WTC11 (cell line): ENCODE data around the gene SURF2. TPM values are rescaled to one million over a fixed set of nuclear protein-coding genes. Genes with fewer than 3 reads are reported as not detected.

Experiments used
- ATAC-seq: fragments of 200-7000 bp; cut with Tn5 transposase; 2 replicates; pipeline ENCODE4 v1.10.0; 2021; ENCODE audit warnings: mild to moderate bottlenecking, moderate library complexity
- CTCF ChIA-PET: fragments of 300-600 bp; sonication (Branson Sonifier 250); formaldehyde crosslinking; loops from one replicate; lab custom pipeline; 2021; ENCODE audit warnings: antibody characterized with exemption; lab: Charles Lee
- POLR2A ChIA-PET: fragments of 350-600 bp; sonication (Branson Sonifier 250); formaldehyde crosslinking; loops from one replicate; lab custom pipeline; 2021; ENCODE audit warnings: antibody characterized with exemption; lab: Charles Lee
- DNase-seq: peaks from one replicate; pipeline ENCODE4 v3.0.0; 2021; ENCODE audit warnings: low spot score
- H3K27ac Mint-ChIP-seq: 2 replicates; pipeline ENCODE4 v1.8.0; 2021; ENCODE audit warnings: mixed read lengths
- H3K27me3 Mint-ChIP-seq: 2 replicates; pipeline ENCODE4 v1.8.0; 2021; ENCODE audit warnings: low read depth, mild to moderate bottlenecking, moderate library complexity, mixed read lengths
- H3K36me3 Mint-ChIP-seq: 2 replicates; pipeline ENCODE4 v1.8.0; 2021; ENCODE audit warnings: mixed read lengths
- H3K4me1 Mint-ChIP-seq: 2 replicates; pipeline ENCODE4 v1.8.0; 2022; ENCODE audit warnings: mixed read lengths
- H3K4me3 Mint-ChIP-seq: 2 replicates; pipeline ENCODE4 v1.8.0; 2021; ENCODE audit warnings: mild to moderate bottlenecking, moderate library complexity, mixed read lengths
- H3K9me3 Mint-ChIP-seq: 2 replicates; pipeline ENCODE4 v1.8.0; 2021; ENCODE audit warnings: mixed read lengths
- GTF2I ChIP-seq: fragments of 250-450 bp; sonication (Bioruptor Pico); conservative IDR thresholded peaks from 2 replicates; pipeline ENCODE4 v1.4.0; 2021; ENCODE audit warnings: mild to moderate bottlenecking
- JAZF1 ChIP-seq: fragments of 250-450 bp; sonication (Bioruptor Pico); IDR thresholded peaks from 2 replicates; pipeline ENCODE4 v1.9.0; 2021; ENCODE audit warnings: moderate library complexity, mild to moderate bottlenecking, inconsistent platforms
- MXD4 ChIP-seq: fragments of 250-450 bp; sonication (Bioruptor Pico); IDR thresholded peaks from 2 replicates; pipeline ENCODE4 v1.8.0; 2021; ENCODE audit warnings: mild to moderate bottlenecking, moderate library complexity, borderline replicate concordance
- NFATC4 ChIP-seq: fragments of 250-450 bp; sonication (Bioruptor Pico); IDR thresholded peaks from 2 replicates; pipeline ENCODE4 v1.9.0; 2021; ENCODE audit warnings: mild to moderate bottlenecking
- NFE2L1 ChIP-seq: sonication (generic); formaldehyde crosslinking; IDR thresholded peaks from 2 replicates; pipeline ENCODE4 v1.8.1; 2023; ENCODE audit warnings: missing genetic modification reagents
- NFYB ChIP-seq: sonication (generic); formaldehyde crosslinking; conservative IDR thresholded peaks from 2 replicates; pipeline ENCODE4 v1.8.0; 2022; ENCODE audit warnings: low read depth, missing genetic modification reagents
- NR2C2 ChIP-seq: sonication (generic); formaldehyde crosslinking; IDR thresholded peaks from 2 replicates; pipeline ENCODE4 v1.8.0; 2022; ENCODE audit warnings: mild to moderate bottlenecking, missing genetic modification reagents
- NR3C1 ChIP-seq: sonication (generic); formaldehyde crosslinking; conservative IDR thresholded peaks from 2 replicates; pipeline ENCODE4 v1.8.1; 2023; ENCODE audit warnings: low read depth, mild to moderate bottlenecking, missing genetic modification reagents
- SMAD3 ChIP-seq: sonication (generic); formaldehyde crosslinking; IDR thresholded peaks from 2 replicates; pipeline ENCODE4 v1.8.0; 2022; ENCODE audit warnings: missing genetic modification reagents, mild to moderate bottlenecking, borderline replicate concordance
- TCF7 ChIP-seq: sonication (generic); formaldehyde crosslinking; IDR thresholded peaks from 2 replicates; pipeline ENCODE4 v1.8.0; 2022; ENCODE audit warnings: mild to moderate bottlenecking, low read depth, missing genetic modification reagents, moderate library complexity
- USF1 ChIP-seq: sonication (generic); formaldehyde crosslinking; IDR thresholded peaks from 2 replicates; pipeline ENCODE4 v1.8.0; 2022; ENCODE audit warnings: mild to moderate bottlenecking, missing genetic modification reagents
- USF2 ChIP-seq: sonication (generic); formaldehyde crosslinking; IDR thresholded peaks from 2 replicates; pipeline ENCODE4 v1.8.1; 2023; ENCODE audit warnings: mild to moderate bottlenecking, missing genetic modification reagents, moderate library complexity
- ZNF232 ChIP-seq: sonication (generic); formaldehyde crosslinking; IDR thresholded peaks from 2 replicates; pipeline ENCODE4 v1.8.0; 2022; ENCODE audit warnings: mild to moderate bottlenecking, missing genetic modification reagents
- ZNF317 ChIP-seq: sonication (generic); formaldehyde crosslinking; IDR thresholded peaks from 2 replicates; pipeline ENCODE4 v1.8.1; 2023; ENCODE audit warnings: low read depth, mild to moderate bottlenecking, moderate library complexity, missing genetic modification reagents, borderline replicate concordance
- total RNA-seq: library from RNA; stranded (reverse); gene quantifications from 3 replicates; pipeline ENCODE4 v1.2.3, GENCODE V29; 2021
- TF ChIP-seq, protein P1 (sequence below): sonication (generic); formaldehyde crosslinking; IDR thresholded peaks from 2 replicates; pipeline ENCODE4 v1.8.0; 2023; ENCODE audit warnings: missing genetic modification reagents, mild to moderate bottlenecking, borderline replicate concordance

SURF2 gene
- total RNA-seq, 1 experiment from 2014 or later = 33.3 TPM

- TF ChIP-seq, protein P1, sequence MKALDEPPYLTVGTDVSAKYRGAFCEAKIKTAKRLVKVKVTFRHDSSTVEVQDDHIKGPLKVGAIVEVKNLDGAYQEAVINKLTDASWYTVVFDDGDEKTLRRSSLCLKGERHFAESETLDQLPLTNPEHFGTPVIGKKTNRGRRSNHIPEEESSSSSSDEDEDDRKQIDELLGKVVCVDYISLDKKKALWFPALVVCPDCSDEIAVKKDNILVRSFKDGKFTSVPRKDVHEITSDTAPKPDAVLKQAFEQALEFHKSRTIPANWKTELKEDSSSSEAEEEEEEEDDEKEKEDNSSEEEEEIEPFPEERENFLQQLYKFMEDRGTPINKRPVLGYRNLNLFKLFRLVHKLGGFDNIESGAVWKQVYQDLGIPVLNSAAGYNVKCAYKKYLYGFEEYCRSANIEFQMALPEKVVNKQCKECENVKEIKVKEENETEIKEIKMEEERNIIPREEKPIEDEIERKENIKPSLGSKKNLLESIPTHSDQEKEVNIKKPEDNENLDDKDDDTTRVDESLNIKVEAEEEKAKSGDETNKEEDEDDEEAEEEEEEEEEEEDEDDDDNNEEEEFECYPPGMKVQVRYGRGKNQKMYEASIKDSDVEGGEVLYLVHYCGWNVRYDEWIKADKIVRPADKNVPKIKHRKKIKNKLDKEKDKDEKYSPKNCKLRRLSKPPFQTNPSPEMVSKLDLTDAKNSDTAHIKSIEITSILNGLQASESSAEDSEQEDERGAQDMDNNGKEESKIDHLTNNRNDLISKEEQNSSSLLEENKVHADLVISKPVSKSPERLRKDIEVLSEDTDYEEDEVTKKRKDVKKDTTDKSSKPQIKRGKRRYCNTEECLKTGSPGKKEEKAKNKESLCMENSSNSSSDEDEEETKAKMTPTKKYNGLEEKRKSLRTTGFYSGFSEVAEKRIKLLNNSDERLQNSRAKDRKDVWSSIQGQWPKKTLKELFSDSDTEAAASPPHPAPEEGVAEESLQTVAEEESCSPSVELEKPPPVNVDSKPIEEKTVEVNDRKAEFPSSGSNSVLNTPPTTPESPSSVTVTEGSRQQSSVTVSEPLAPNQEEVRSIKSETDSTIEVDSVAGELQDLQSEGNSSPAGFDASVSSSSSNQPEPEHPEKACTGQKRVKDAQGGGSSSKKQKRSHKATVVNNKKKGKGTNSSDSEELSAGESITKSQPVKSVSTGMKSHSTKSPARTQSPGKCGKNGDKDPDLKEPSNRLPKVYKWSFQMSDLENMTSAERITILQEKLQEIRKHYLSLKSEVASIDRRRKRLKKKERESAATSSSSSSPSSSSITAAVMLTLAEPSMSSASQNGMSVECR (CRISPR knock-in tag) = no peak
- TF ChIP-seq TCF7 (CRISPR knock-in tag) = no peak
- no peak for TF ChIP-seq NFE2L1 (CRISPR knock-in tag)
- TF ChIP-seq GTF2I (CRISPR knock-in tag) = no peak
- no peak for TF ChIP-seq NFATC4
- no peak for TF ChIP-seq USF2
- TF ChIP-seq ZNF317 (CRISPR knock-in tag) = no peak
- TF ChIP-seq SMAD3 (CRISPR knock-in tag) = no peak
- TF ChIP-seq NFYB (CRISPR knock-in tag) = no peak
- no peak for TF ChIP-seq NR2C2
- no peak for TF ChIP-seq USF1 (CRISPR knock-in tag)
- TF ChIP-seq, all 79 proteins: peak for 0
Measured at GRCh38 chr9:133370685-133371084, 14.3 kb downstream of the SURF2 start (continued).

DNA sequence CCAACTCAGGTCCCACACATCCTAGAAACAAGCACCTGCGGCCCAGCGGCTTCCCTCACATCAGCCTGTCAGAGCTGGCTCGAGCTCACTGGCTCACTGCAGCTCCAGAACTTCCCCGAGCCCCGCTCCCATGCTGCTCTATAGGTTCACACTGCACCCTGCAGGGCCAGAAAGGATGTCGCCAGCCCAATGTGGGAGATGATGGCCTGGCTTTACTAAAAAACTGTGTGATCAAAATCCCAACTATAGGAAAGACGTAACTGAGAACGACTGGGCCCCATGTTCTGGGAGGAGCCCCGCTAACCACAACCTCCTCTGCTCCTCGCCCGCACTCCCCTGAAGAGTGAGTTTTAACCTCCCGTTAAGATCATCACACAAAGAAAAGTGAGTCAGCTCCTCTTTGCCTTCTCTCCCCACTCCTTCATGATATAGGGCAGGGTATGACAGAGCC, 14.9 kb downstream of the SURF2 start:
- POLR2A ChIA-PET = no interaction called here
- H3K27me3 Mint-ChIP-seq = no peaks in the 10 kb centered on the region

DNA sequence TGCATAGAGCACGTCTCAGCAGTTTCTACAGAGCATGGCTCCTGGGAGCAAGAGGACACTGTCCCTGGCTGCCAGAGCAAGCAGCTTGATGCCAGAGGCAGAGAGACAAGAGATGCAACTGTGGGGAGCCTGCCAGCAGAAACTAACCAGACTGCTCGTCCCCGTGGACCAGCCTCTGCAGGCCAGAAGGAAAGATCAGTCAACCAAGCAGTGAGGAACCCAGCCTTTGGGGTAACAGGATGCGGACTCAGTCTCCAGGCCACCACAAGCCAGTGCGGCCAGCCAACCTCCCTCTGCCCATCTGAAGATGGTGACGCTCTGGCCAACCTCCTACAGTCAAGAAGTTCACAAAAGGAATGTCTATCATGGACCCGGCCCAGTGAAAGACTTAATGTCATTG, 15.8 kb downstream of the SURF2 start:
- peaks cover 36% of the 10 kb centered on the region for H3K36me3 Mint-ChIP-seq
- TF ChIP-seq JAZF1 (CRISPR knock-in tag) (no peak), ZNF232 (CRISPR knock-in tag) (peak; percentile 39; the same call in 1 of the 2 replicates), NR3C1 (CRISPR knock-in tag) (no peak)
- no peak for DNase-seq

More for the DNA sequence above, 14.9 kb downstream of the SURF2 start:
- DNase-seq = no peak
- TF ChIP-seq MXD4 (CRISPR knock-in tag) = no peak
- Mint-ChIP-seq H3K27ac (peak overlapping the region; percentile 68), H3K9me3 (no peaks in the 10 kb centered on the region), H3K4me1 (peaks cover 13% of the 10 kb centered on the region), H3K4me3 (no peak overlapping the region), H3K36me3 (peaks cover 37% of the 10 kb centered on the region)
- CTCF ChIA-PET = interaction anchor here (0.8 to 1.6 kb wide), 3 partner anchors 25 to 344 kb away, joined by 3 to 5 read pairs (median 3); no protein-coding TSS in a partner anchor
- ATAC-seq = no peak

More for the DNA sequence above, 15.8 kb downstream of the SURF2 start:
- POLR2A ChIA-PET = no interaction called here
- CTCF ChIA-PET = interaction anchor here (1.1 to 1.6 kb wide), 2 partner anchors 30 to 344 kb away, joined by 3 to 5 read pairs; no protein-coding TSS in a partner anchor
- H3K27ac Mint-ChIP-seq = peak overlapping the region; percentile 54; the same call in 1 of the 2 replicates
- ATAC-seq = no peak
- H3K4me3 Mint-ChIP-seq = no peak overlapping the region
- peaks cover 13% of the 10 kb centered on the region for H3K4me1 Mint-ChIP-seq
- peaks cover 6% of the 10 kb centered on the region for H3K27me3 Mint-ChIP-seq
- no peaks in the 10 kb centered on the region for H3K9me3 Mint-ChIP-seq
